Hematopoietic multipotent progenitor cell (in vitro differentiated cells): ENCODE measurements around the gene PNP. TPM values are rescaled to one million over a fixed set of nuclear protein-coding genes. Genes with fewer than 3 reads are reported as not detected.
"Not testable (repeated sequence)": the region's sequence is repeated elsewhere in the genome, so short reads cannot be mapped to it uniquely, and the experiment has no call there.

ENCODE experiments used
- DNase-seq, 3 donors: peaks; one replicate each; pipeline ENCODE4 v3.0.0-alpha.2; 2011 to 2015; ENCODE audit warnings: low read depth in 2 of 3, low spot score in 2 of 3
- total RNA-seq: library from RNA; depleted of rRNA; stranded (reverse); fragments of >200 nt; gene quantifications from one replicate; pipeline ENCODE4 v1.2.3, GENCODE V29; 2012

The PNP gene
- total RNA-seq, 1 donor = 86.4 TPM

DNA sequence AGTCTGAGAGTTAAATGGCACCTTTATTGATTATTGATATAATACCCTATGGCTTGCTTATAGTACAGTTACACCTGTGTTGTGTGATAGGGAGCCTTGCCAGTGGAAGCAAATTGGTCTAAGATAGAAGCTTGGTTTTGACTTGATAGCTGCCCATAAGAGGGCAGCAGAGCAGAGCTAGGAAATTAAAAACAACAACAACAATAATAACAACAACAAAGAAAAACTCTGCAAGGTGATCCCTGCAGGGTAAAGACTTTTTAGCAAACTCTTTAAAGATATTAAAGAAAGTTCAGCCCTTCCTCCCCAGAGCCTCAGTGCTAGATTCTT, 18.2 kb downstream of the PNP start:
- DNase-seq = no peak

DNA sequence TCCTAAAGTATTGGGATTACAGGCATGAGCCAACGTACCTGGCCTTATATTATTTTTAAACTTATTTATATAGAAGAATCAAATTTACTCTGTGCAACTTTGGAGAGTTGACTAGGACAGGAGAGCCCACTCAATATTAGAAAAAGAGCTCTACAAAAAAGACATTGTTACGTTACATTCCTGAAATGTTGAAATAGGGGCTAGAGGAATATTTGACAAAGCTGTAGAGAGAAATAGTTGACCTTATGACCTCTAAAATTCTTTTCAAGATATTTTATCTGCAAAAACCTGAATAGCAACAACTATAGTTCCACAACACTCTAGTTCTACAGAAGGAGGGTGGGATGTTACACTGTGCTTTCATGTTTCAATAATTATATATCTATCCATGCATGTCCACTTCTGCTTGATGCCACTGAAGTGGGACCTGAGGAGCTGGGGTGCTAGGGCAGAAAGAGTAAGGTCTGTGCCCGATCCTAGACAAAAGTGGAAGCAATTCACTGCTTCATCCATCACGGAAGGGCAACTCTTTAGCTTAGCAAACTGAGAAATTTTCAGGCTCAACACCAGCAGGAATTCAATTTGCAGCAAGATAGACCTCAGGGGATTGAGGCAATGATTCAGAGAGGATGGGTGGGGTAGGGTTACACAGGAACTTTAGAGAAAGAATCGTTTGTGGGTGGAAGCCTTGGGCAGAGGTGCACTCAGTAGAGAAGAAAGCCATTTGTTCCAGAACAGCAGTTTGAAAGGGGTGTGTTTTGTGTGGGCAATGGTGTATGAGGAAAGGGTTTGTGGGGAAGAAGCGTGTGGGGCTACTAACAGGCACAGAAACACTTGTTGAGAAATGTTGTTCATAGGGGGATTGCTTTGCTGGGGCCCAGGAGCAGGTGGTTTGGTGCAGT, 20.1 kb downstream of the PNP start:
- DNase-seq = no peak

DNA sequence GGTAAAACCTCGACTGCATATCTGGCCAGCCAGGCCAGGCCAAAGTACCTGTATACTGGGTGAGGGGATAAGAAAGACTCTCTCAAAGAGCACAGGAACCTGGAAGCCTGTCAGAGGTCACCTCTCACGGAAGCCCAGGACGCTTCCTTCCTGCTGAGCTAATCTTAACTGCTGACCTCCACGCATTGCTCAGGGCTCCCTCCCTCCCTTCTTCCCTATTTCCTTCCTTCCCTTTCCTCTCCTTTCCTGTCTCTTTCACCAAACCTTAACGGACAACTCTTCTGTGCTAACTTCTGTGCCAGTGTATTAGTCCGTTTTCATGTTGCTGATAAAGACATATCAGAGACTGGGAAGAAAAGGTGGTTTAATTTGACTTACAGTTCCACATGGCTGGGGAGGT, 21.4 kb downstream of the PNP start:
- no peak for DNase-seq

DNA sequence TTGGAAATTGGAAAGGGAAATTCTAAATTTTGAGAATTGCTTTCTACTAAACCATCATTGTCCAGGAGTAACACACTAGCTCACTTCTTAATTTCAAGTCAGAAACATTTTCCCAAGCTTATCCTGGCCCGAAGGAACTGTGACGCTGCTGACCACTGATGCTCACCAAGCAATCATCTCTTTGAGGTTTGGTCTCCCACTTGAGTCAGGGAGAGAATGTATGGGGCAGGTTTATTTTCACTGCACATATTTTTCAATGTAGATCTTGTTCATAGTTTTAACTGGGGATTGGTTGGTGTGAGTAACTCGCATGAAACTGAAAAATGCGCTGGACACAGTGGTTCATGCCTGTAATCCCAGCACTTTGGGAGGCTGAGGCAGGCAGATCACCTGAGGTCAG, 23.3 kb downstream of the PNP start:
- no peak for DNase-seq

DNA sequence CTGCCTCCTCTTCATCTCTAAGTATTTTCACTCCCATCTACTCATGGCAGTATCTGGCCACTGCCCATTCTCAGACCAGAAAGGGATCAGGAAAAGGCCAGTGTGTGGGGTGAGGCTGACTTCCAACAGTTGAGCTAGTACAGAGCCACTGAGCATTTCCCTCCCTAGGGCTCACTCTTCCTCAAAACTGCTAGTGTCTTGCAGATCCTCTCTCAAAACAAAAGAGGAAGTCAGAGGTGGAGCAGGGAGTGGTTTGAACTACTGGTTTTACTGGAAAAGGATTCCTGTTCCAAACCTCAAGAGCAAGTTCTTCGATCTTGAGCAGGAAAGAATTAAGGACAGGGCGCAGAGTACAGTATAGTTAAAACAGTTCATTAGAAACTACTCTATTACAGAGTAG, 24.4 kb downstream of the PNP start:
- DNase-seq = peak in 1 of 3 donors; percentile 46

DNA sequence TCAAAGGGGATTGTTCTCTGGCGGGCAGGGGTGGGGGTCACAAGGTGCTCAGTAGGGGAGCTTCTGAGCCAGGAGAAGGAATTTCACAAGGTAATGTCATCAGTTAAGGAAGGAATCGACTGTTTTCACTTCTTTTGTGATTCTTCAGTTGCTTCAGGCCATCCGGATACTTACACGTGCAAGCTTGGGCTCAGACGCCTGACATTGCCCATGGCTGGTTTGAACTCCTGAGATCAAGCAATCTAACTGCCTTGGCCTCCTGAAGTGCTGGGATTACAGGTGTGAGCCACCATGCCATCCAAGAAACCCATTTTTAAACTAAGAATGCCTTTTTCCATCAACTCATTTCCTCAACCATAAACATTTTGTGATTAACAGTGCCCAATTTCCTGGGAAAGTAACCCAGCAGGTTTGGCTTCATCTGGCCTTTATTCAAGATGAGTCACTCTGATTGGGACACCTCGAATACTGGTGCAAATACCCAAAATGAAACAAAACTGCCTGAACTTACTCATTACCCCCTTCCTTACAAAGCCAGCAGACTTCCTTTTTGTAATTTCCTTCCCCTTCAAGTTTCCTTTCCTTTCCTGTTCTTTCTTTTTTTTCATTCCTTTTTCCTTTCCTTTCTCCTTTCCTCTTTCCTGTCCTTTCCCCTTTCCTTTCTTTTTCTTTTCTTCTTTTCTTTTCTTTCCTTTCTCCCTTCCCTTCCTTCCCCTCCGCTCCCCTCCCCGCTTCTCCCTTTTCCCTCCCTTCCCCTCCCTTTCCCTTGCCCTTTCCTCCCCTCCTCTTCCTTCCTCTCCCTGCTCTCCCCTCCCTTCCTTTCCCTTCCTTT, 25.9 kb downstream of the PNP start:
- DNase-seq = no peak

DNA sequence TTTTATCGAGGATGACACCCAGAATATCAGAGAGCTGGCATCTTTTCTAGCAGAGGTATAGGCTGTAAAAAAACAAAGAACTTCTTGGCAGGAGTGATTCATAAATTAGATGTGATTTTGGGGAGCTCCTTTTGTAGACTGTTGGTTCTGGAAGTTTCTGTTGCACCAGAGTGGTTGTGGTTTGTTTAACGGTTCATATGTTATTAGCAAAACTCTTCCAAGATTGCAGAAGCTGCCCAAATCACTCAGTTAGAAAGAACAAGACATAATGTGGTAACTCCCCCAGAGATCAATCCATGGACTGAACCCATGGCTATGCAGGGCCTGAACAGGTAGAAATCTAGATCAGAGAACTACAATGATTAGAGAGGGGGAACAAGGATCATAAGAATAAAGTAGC, 29.4 kb downstream of the PNP start:
- DNase-seq = no peak

DNA sequence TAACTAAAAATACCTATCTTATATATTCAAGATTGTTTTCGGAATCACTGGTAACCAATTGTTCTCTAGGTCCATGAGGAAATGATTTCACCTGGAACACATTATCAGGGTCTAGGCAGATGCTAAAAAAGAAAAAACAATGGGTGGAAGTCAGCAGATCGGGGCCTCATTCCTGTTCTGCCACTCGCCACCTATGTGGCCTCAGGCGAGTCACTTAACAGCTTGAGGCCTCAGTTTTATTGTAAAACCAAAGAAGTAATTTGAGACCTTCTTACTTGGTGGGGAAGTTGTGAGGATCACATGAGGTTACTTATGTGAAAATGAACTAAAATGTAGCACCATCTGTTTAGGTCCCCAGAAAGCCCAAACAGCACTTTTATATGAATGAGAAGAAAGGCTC, 29.9 kb downstream of the PNP start:
- no peak for DNase-seq

DNA sequence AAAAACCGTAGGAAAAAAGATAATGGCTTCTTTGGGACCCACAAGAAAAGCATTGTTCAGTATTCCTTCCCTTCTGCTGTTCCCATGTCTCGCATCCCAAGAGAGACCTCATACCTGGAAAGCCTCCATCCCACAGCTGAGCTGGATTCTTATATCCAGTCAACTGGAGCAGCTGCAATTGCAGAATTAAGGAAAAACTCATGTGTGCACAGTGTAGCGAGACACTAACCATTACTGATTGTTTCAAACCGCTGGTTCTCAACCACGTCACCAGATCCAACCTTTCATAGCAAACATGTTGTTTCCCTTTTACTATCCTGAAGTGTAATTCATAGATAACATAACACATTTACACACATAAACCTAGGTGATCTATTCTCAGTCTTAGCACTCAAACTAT, 30.7 kb downstream of the PNP start:
- DNase-seq = no peak

DNA sequence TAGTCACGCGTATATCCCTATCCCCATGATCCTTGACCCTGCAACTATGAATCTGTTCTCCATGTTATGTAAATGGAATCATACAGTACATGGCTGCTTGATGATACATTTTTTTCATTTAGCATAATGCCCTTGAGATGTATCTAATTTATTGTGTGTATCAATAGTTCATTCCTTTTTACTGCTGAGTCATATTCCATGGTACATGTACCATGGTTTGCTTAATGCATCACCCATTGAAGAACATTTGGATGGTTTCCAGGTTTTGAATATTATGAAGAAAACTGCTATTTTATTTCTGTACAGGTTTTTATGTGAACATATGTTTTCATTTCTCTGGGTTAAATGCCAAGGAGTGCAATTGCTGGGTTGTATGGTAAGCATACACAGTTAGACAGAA, 32.1 kb downstream of the PNP start:
- DNase-seq = no peak

DNA sequence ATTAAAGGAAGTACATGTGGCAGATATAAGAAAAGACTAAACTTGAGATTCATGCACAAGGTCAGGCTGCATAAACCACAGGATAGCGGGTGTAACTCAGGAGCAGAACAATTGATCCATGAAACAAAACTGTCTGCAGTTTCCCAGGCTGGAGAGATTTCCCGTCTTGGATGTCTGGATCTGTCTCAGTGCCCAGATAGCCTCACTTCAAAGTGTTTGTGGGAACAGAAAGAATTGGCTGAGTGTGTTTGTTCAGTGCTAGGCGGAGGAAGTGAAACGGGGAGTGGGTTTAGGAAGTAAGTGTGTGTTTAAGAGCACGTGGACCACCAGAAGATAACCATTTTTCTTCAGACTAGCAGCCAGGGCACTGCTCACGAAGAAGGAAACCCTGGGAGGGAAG, 34.7 kb downstream of the PNP start:
- no peak for DNase-seq

DNA sequence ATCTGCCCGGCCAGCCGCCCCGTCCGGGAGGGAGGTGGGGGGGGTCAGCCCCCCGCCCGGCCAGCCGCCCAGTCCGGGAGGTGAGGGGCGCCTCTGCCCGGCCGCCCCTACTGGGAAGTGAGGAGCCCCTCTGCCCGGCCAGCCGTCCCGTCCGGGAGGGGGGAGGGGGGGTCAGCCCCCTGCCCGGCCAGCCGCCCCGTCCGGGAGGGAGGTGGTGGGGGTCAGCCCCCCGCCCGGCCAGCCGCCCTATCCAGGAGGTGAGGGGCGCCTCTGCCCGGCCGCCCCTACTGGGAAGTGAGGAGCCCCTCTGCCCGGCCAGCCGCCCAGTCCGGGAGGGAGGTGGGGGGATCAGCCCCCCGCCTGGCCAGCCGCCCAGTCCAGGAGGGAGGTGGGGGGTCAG, 37.1 kb downstream of the PNP start:
- DNase-seq = not testable (repeated sequence)

DNA sequence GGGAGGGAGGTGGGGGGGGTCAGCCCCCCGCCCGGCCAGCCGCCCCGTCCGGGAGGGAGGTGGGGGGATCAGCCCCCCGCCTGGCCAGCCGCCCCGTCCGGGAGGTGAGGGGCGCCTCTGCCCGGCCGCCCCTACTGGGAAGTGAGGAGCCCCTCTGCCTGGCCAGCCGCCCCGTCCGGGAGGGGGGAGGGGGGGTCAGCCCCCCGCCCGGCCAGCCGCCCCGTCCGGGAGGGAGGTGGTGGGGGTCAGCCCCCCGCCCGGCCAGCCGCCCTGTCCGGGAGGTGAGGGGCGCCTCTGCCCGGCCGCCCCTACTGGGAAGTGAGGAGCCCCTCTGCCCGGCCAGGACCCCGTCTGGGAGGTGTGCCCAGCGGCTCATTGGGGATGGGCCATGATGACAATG, 37.5 kb downstream of the PNP start:
- not testable (repeated sequence) for DNase-seq

DNA sequence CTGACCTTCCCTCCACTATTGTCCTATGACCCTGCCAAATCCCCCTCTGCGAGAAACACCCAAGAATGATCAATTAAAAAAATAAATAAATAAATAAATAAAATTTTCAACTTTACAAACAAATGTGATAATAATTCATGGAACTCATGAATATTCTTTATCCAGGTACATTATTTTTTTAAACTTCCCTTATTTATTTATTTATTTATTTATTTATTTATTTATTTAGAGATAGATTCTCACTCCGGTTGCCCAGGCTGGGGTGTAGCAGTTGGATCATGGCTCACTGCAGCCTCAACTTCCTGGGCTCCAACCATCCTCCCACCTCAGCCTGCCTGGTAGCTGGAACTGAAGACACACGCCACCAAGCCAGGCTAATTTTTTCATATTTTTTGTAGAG, 38.3 kb downstream of the PNP start:
- not testable (repeated sequence) for DNase-seq

DNA sequence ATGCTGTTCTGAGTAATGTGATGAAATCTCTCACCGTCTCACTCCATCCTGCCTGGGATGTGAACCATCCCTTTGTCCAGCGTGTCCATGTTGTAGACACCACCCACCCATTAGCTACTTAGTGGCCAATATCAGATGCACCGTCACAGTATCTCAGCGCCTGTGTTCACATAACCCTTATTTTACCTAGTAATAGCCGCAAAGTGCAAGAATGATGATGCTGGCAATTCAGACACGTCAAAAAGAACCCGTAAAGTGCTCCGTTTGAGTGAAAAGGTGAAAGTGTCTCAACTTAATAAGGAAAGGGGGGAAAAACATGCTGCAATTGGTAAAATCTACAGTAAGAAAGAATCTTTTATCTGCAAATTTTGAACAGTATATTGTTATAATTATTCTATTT, 39.2 kb downstream of the PNP start:
- DNase-seq = no peak

DNA sequence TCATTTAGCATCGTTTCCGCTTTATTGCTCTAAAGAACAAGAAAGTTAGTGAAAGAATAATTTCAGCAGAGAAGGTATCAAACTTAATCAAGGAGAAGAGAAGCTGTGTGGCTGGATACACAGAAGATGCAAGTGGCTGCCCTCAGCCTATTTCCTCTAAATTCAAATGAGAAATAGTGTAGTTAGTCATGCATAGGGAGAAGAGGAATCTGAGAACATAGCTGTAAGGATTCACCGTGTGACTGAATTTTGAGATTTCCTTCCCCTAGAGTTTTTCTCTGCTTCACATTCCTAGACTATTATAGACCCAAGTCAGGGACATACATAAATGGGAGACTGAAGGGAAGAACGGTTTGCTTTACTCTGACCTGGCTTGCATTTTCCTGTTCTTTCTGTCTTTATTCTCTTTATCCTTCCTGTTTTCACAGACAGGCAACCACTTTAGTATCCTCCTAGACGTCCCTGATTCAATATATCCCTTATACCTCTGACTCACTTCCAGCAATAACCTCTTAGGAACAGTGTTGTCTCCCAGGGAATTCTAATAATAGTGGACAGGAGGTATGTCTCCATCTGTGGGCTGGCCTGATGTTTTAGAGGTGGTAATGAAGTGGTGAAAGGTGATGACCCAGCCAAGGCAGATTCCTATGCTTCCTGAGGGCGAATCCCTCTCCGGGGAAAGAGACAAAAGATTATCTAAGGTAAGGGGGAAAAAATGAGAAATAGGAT, 43.1 kb downstream of the PNP start:
- DNase-seq = no peak

DNA sequence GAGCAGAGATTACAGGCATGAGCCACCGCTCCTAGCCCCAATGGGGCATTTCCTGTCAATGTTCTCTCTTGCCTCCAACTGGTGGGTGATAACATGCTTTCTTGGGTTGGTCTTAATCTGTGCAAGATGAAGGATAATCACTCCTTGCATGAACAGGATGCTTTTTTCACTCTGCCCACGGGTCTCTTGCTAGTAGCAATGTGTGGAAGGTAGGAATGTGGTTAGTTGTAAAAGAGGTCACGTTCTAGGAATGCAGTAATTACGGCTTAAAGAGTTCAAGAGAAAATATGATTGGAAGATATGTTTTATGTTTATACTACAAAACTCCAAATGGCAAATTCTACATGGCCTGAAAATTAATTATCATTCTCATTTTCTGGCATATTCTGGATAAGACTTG, 46.6 kb downstream of the PNP start:
- no peak for DNase-seq

DNA sequence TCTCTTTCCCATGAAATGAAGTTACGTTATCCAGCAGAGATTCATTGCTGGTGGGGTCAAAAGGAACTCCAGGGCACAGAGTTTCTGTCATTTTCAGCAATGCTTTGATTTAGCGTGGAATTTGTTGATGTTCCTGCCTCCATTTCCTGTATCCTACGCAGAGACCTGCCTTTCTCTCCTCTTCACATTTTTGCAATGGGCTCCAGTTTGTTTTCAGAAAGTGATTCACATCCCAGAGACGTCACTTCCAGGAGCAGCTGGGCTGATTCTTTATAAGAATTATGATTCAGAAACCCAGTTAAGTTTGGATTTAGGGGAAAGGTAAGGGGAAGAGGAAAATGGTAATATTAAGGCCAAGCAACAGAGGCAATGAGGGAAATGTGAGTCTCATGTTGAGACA, 47.7 kb downstream of the PNP start:
- DNase-seq = no peak

DNA sequence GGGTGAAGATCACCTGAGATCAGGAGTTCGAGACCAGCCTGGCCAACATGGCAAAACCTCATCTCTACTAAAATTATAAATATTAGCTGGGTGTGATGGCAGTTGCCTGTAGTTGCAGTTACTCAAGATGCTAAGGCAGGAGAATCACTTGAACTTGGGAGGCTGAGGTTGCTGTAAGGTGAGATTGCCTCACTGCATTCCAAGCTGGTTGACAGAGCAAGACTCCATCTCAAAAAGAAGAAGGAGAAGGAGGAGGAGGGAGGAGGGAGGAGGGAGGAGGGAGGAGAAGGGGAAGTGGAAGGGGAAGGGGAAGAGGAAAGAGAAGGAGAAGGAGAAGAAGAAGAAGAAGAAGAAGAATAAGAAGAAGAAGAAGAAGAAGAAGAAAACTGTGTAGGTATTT, 53.1 kb downstream of the PNP start:
- no peak for DNase-seq

DNA sequence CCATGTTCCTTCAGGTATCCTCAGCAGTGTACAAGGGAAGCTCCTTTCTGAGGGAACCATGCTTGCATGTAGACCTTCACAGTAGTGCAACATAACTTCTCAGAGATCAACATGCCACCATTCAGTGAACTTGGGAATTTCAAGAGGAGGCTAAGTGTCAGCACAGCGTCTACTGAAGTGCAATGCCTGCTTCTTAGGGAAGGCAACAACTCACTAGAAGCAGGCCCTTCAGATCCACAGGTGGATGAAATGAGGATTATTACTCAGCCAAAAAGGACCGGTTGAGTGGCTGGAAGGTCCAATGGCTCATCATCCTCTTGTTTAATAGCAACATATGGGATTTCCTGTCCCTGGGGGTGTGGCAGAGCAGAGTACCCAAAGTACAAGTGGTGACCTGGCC, 54.8 kb downstream of the PNP start:
- DNase-seq = no peak
